ENCODE results near the gene TMEM169.

DNA sequence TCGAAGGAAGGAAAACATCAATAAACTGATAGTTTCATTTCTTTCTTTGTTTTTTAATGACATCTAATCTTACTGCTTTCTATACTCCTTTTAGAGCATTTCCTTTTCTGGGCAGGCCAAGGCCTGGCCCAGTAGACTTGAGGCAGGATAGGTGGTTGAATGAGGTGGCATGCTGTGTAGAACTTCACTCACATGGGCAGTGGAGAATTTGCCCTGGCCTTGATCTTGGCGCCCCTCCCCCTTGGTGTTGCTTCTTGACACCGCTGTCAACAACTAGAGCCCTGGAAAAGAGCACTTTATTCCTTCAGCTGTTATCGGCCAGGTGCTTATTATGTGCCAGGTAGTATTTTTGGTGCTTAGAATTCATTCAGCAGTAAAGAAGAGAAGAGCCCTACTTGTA, 64.9 kb downstream of the TMEM169 start:
- TF ChIP-seq, protein P1, sequence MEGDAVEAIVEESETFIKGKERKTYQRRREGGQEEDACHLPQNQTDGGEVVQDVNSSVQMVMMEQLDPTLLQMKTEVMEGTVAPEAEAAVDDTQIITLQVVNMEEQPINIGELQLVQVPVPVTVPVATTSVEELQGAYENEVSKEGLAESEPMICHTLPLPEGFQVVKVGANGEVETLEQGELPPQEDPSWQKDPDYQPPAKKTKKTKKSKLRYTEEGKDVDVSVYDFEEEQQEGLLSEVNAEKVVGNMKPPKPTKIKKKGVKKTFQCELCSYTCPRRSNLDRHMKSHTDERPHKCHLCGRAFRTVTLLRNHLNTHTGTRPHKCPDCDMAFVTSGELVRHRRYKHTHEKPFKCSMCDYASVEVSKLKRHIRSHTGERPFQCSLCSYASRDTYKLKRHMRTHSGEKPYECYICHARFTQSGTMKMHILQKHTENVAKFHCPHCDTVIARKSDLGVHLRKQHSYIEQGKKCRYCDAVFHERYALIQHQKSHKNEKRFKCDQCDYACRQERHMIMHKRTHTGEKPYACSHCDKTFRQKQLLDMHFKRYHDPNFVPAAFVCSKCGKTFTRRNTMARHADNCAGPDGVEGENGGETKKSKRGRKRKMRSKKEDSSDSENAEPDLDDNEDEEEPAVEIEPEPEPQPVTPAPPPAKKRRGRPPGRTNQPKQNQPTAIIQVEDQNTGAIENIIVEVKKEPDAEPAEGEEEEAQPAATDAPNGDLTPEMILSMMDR (IDR thresholded peaks at IDR 0.05), result no peak
- no peak for TF ChIP-seq POLR2A (IDR thresholded peaks at IDR 0.05)

All from thyroid gland (tissue), 4 donors.